WTC11 (cell line): ENCODE results near the gene ESYT1. TPM values are rescaled to one million over a fixed set of nuclear protein-coding genes. Genes with fewer than 3 reads are reported as not detected.

Source experiments
- ATAC-seq: fragments of 200-7000 bp; cut with Tn5 transposase; 2 replicates; pipeline ENCODE4 v1.10.0; 2021; ENCODE audit warnings: mild to moderate bottlenecking, moderate library complexity
- CTCF ChIA-PET: fragments of 300-600 bp; sonication (Branson Sonifier 250); formaldehyde crosslinking; loops from one replicate; lab custom pipeline; 2021; ENCODE audit warnings: antibody characterized with exemption; lab: Charles Lee
- POLR2A ChIA-PET: fragments of 350-600 bp; sonication (Branson Sonifier 250); formaldehyde crosslinking; loops from one replicate; lab custom pipeline; 2021; ENCODE audit warnings: antibody characterized with exemption; lab: Charles Lee
- DNase-seq: peaks from one replicate; pipeline ENCODE4 v3.0.0; 2021; ENCODE audit warnings: low spot score
- H3K27ac Mint-ChIP-seq: 2 replicates; pipeline ENCODE4 v1.8.0; 2021; ENCODE audit warnings: mixed read lengths
- H3K27me3 Mint-ChIP-seq: 2 replicates; pipeline ENCODE4 v1.8.0; 2021; ENCODE audit warnings: low read depth, mild to moderate bottlenecking, moderate library complexity, mixed read lengths
- H3K36me3 Mint-ChIP-seq: 2 replicates; pipeline ENCODE4 v1.8.0; 2021; ENCODE audit warnings: mixed read lengths
- H3K4me1 Mint-ChIP-seq: 2 replicates; pipeline ENCODE4 v1.8.0; 2022; ENCODE audit warnings: mixed read lengths
- H3K4me3 Mint-ChIP-seq: 2 replicates; pipeline ENCODE4 v1.8.0; 2021; ENCODE audit warnings: mild to moderate bottlenecking, moderate library complexity, mixed read lengths
- H3K9me3 Mint-ChIP-seq: 2 replicates; pipeline ENCODE4 v1.8.0; 2021; ENCODE audit warnings: mixed read lengths
- ETV6 ChIP-seq: sonication (generic); formaldehyde crosslinking; IDR thresholded peaks from 2 replicates; pipeline ENCODE4 v1.8.1; 2022; ENCODE audit warnings: mild to moderate bottlenecking, missing genetic modification reagents
- GABPB1 ChIP-seq: sonication (generic); formaldehyde crosslinking; IDR thresholded peaks from 2 replicates; pipeline ENCODE4 v1.8.1; 2023; ENCODE audit warnings: mild to moderate bottlenecking, missing genetic modification reagents
- NFE2L1 ChIP-seq: sonication (generic); formaldehyde crosslinking; IDR thresholded peaks from 2 replicates; pipeline ENCODE4 v1.8.1; 2023; ENCODE audit warnings: missing genetic modification reagents
- NR1H2 ChIP-seq: sonication (generic); formaldehyde crosslinking; IDR thresholded peaks from 2 replicates; pipeline ENCODE4 v1.9.0; 2021; ENCODE audit warnings: mild to moderate bottlenecking, moderate library complexity, missing genetic modification reagents
- OVOL2 ChIP-seq: fragments of 250-450 bp; sonication (Bioruptor Pico); IDR thresholded peaks from 2 replicates; pipeline ENCODE4 v1.9.0; 2021; ENCODE audit warnings: mild to moderate bottlenecking, borderline replicate concordance
- SOX15 ChIP-seq: fragments of 250-450 bp; sonication (Bioruptor Pico); IDR thresholded peaks from 2 replicates; pipeline ENCODE4 v1.9.0; 2021; ENCODE audit warnings: mild to moderate bottlenecking
- SP1 ChIP-seq: sonication (generic); formaldehyde crosslinking; conservative IDR thresholded peaks from 2 replicates; pipeline ENCODE4 v1.8.1; 2022; ENCODE audit warnings: missing genetic modification reagents
- TEAD4 ChIP-seq: sonication (generic); formaldehyde crosslinking; IDR thresholded peaks from 2 replicates; pipeline ENCODE4 v1.8.0; 2022; ENCODE audit warnings: mild to moderate bottlenecking, missing genetic modification reagents
- ZNF317 ChIP-seq: sonication (generic); formaldehyde crosslinking; IDR thresholded peaks from 2 replicates; pipeline ENCODE4 v1.8.1; 2023; ENCODE audit warnings: low read depth, mild to moderate bottlenecking, moderate library complexity, missing genetic modification reagents, borderline replicate concordance
- ZNF671 ChIP-seq: fragments of 250-450 bp; sonication (Bioruptor Pico); IDR thresholded peaks from 2 replicates; pipeline ENCODE4 v1.8.0; 2021; ENCODE audit warnings: mild to moderate bottlenecking
- total RNA-seq: library from RNA; stranded (reverse); gene quantifications from 3 replicates; pipeline ENCODE4 v1.2.3, GENCODE V29; 2021
- TF ChIP-seq, protein P1 (sequence below): fragments of 250-450 bp; sonication (Bioruptor Pico); conservative IDR thresholded peaks from 2 replicates; pipeline ENCODE4 v1.9.0; 2021; ENCODE audit warnings: mild to moderate bottlenecking
- TF ChIP-seq, protein P2 (sequence below): sonication (generic); formaldehyde crosslinking; IDR thresholded peaks from 2 replicates; pipeline ENCODE4 v1.8.0; 2022; ENCODE audit warnings: mild to moderate bottlenecking, missing genetic modification reagents
- TF ChIP-seq, protein P3 (sequence below): fragments of 250-450 bp; sonication (Bioruptor Pico); IDR thresholded peaks from 2 replicates; pipeline ENCODE4 v1.9.0; 2021; ENCODE audit warnings: mild to moderate bottlenecking
- TF ChIP-seq, protein P4 (sequence below): fragments of 250-450 bp; sonication (Bioruptor Pico); IDR thresholded peaks from 2 replicates; pipeline ENCODE4 v1.9.0; 2021; ENCODE audit warnings: moderate library complexity, mild to moderate bottlenecking, inconsistent platforms, borderline replicate concordance
- TF ChIP-seq, protein P5 (sequence below): fragments of 250-450 bp; sonication (Bioruptor Pico); IDR thresholded peaks from 2 replicates; pipeline ENCODE4 v1.9.0; 2021; ENCODE audit warnings: mild to moderate bottlenecking
- TF ChIP-seq, protein P6 (sequence below): sonication (generic); formaldehyde crosslinking; IDR thresholded peaks from 2 replicates; pipeline ENCODE4 v1.8.0; 2023; ENCODE audit warnings: mild to moderate bottlenecking, missing genetic modification reagents

The ESYT1 gene
- total RNA-seq, 1 experiment from 2014 or later: 80.1 TPM

DNA sequence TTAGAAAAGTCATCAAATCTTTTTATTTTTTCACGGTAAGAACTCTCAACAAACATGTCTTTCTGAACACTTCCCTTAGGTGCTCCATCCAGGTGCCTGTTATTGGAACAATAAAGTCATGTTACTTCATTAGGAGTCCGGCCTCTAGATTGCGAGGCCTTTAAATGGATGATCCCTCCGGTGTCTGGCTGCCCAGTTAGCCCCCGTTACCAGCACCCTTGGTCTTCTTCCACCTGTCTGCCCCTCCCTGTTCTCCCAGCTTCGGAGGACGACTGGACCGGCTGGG, 24.3 kb upstream of the ESYT1 start:
- Mint-ChIP-seq H3K9me3 (no peaks in the 10 kb centered on the region), H3K4me3 (peak overlapping the region; percentile 90), H3K27me3 (no peaks in the 10 kb centered on the region)
- TF ChIP-seq, protein P1, sequence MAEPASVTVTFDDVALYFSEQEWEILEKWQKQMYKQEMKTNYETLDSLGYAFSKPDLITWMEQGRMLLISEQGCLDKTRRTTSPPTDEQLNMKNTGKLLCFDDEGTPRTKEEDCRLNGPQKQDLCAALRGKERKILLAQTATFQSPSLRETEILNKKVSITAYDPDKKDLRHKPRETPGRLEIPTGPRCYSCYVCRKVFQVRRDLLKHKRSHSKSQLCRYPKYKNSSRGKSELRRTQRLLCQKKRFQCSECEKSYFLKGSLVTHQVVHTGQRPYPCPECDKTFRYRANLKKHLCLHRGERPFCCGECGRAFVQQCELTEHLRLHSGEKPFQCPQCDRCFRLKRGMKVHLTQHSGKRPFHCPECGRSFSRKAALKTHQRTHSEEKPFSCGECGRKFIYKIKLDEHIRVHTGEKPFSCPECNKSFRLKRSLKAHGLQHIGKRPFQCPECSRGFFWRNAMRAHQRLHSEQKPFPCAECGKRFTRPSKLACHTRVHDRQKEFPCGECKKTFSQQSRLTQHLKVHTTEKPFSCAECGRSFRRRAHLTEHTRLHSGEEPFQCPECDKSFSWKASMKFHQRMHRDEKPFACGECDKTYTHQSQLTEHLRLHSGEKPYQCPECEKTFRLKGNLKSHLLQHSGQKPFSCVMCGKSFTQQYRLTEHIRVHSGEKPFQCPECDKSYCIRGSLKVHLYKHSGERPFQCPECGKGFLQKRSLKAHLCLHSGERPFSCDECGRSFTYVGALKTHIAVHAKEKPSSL: no peak
- TF ChIP-seq ETV6 (CRISPR knock-in tag): no peak
- no peak for TF ChIP-seq ZNF671 (CRISPR knock-in tag)
- no peak for TF ChIP-seq GABPB1 (CRISPR knock-in tag)
- TF ChIP-seq ZNF317 (CRISPR knock-in tag): no peak
- TF ChIP-seq SOX15 (CRISPR knock-in tag): no peak
- no peak for TF ChIP-seq NFE2L1
- no peak for TF ChIP-seq NR1H2
- TF ChIP-seq, protein P2, sequence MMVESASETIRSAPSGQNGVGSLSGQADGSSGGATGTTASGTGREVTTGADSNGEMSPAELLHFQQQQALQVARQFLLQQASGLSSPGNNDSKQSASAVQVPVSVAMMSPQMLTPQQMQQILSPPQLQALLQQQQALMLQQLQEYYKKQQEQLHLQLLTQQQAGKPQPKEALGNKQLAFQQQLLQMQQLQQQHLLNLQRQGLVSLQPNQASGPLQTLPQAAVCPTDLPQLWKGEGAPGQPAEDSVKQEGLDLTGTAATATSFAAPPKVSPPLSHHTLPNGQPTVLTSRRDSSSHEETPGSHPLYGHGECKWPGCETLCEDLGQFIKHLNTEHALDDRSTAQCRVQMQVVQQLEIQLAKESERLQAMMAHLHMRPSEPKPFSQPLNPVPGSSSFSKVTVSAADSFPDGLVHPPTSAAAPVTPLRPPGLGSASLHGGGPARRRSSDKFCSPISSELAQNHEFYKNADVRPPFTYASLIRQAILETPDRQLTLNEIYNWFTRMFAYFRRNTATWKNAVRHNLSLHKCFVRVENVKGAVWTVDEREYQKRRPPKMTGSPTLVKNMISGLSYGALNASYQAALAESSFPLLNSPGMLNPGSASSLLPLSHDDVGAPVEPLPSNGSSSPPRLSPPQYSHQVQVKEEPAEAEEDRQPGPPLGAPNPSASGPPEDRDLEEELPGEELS (CRISPR knock-in tag): no peak
- TF ChIP-seq, protein P3, sequence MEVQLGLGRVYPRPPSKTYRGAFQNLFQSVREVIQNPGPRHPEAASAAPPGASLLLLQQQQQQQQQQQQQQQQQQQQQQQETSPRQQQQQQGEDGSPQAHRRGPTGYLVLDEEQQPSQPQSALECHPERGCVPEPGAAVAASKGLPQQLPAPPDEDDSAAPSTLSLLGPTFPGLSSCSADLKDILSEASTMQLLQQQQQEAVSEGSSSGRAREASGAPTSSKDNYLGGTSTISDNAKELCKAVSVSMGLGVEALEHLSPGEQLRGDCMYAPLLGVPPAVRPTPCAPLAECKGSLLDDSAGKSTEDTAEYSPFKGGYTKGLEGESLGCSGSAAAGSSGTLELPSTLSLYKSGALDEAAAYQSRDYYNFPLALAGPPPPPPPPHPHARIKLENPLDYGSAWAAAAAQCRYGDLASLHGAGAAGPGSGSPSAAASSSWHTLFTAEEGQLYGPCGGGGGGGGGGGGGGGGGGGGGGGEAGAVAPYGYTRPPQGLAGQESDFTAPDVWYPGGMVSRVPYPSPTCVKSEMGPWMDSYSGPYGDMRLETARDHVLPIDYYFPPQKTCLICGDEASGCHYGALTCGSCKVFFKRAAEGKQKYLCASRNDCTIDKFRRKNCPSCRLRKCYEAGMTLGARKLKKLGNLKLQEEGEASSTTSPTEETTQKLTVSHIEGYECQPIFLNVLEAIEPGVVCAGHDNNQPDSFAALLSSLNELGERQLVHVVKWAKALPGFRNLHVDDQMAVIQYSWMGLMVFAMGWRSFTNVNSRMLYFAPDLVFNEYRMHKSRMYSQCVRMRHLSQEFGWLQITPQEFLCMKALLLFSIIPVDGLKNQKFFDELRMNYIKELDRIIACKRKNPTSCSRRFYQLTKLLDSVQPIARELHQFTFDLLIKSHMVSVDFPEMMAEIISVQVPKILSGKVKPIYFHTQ (CRISPR knock-in tag): no peak
- TF ChIP-seq, protein P4, sequence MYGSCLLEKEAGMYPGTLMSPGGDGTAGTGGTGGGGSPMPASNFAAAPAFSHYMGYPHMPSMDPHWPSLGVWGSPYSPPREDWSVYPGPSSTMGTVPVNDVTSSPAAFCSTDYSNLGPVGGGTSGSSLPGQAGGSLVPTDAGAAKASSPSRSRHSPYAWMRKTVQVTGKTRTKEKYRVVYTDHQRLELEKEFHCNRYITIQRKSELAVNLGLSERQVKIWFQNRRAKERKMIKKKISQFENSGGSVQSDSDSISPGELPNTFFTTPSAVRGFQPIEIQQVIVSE (CRISPR knock-in tag): no peak
- no peak for TF ChIP-seq SP1
- TF ChIP-seq TEAD4 (CRISPR knock-in tag): no peak
- TF ChIP-seq, protein P5, sequence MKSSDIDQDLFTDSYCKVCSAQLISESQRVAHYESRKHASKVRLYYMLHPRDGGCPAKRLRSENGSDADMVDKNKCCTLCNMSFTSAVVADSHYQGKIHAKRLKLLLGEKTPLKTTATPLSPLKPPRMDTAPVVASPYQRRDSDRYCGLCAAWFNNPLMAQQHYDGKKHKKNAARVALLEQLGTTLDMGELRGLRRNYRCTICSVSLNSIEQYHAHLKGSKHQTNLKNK (CRISPR knock-in tag): no peak
- TF ChIP-seq, protein P6, sequence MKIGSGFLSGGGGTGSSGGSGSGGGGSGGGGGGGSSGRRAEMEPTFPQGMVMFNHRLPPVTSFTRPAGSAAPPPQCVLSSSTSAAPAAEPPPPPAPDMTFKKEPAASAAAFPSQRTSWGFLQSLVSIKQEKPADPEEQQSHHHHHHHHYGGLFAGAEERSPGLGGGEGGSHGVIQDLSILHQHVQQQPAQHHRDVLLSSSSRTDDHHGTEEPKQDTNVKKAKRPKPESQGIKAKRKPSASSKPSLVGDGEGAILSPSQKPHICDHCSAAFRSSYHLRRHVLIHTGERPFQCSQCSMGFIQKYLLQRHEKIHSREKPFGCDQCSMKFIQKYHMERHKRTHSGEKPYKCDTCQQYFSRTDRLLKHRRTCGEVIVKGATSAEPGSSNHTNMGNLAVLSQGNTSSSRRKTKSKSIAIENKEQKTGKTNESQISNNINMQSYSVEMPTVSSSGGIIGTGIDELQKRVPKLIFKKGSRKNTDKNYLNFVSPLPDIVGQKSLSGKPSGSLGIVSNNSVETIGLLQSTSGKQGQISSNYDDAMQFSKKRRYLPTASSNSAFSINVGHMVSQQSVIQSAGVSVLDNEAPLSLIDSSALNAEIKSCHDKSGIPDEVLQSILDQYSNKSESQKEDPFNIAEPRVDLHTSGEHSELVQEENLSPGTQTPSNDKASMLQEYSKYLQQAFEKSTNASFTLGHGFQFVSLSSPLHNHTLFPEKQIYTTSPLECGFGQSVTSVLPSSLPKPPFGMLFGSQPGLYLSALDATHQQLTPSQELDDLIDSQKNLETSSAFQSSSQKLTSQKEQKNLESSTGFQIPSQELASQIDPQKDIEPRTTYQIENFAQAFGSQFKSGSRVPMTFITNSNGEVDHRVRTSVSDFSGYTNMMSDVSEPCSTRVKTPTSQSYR (CRISPR knock-in tag): no peak
- TF ChIP-seq OVOL2 (CRISPR knock-in tag): no peak
- TF ChIP-seq, all 79 proteins: peak for 0
- peaks cover 60% of the 10 kb centered on the region for H3K36me3 Mint-ChIP-seq
- H3K4me1 Mint-ChIP-seq: peaks cover 24% of the 10 kb centered on the region
- no peak for ATAC-seq
- CTCF ChIA-PET: interaction anchor here (0.5 to 2.2 kb wide), 24 partner anchors 11 to 533 kb away, joined by 3 to 36 read pairs (median 6); partner anchors contain the start of genes ANKRD52, CNPY2, ERBB3 and ESYT1
- POLR2A ChIA-PET: interaction anchor here (0.5 to 2.2 kb wide), 22 partner anchors 9 to 256 kb away, joined by 3 to 34 read pairs (median 6); partner anchors contain the start of genes ANKRD52, CNPY2, ERBB3 and ESYT1
- H3K27ac Mint-ChIP-seq: peak overlapping the region; percentile 99
- no peak for DNase-seq
